ENCODE data around the gene DDR1. TPM values are rescaled to one million over a fixed set of nuclear protein-coding genes. Genes with fewer than 3 reads are reported as not detected.

The DDR1 gene
- polyA plus RNA-seq, 1 donor from 2014 or later = 196 TPM

- Histone ChIP-seq H3K27ac (ENCODE audit: low read length) (no peak overlapping the region), H3K36me3 (ENCODE audit: insufficient read depth, low read length) (no peaks in the 10 kb centered on the region), H3K79me2 (replicated peaks; ENCODE audit: insufficient read depth, low read length) (no peaks in the 10 kb centered on the region), H3F3A (ENCODE audit: insufficient read depth, low read length, poor library complexity, severe bottlenecking) (no peaks in the 10 kb centered on the region), H3K4me2 (ENCODE audit: low read length) (no peak overlapping the region), H3K9ac (ENCODE audit: low read length) (no peak overlapping the region), H4K20me1 (ENCODE audit: insufficient read depth) (no peaks in the 10 kb centered on the region), H3K9me2 (ENCODE audit: insufficient read depth, low read length) (no peaks in the 10 kb centered on the region), H3K4me3 (ENCODE audit: low read length) (no peak overlapping the region), H2AFZ (ENCODE audit: low read depth, low read length) (no peak overlapping the region), H3K9me3 (ENCODE audit: low read length) (no peaks in the 10 kb centered on the region), H3K27me3 (ENCODE audit: insufficient read depth, low read depth, low read length) (no peaks in the 10 kb centered on the region)
- TF ChIP-seq RAD21 (conservative IDR thresholded peaks at IDR 0.05) (no peak), POLR2AphosphoS5 (IDR thresholded peaks at IDR 0.05) (no peak), EP300 (conservative IDR thresholded peaks at IDR 0.05; ENCODE audit: poor library complexity, severe bottlenecking) (no peak), SMC3 (conservative IDR thresholded peaks at IDR 0.05; ENCODE audit: poor library complexity) (no peak), EZH2 (IDR thresholded peaks at IDR 0.05; ENCODE audit: borderline replicate concordance, insufficient read depth, low read length, poor library complexity, severe bottlenecking) (no peak), MXI1 (conservative IDR thresholded peaks at IDR 0.05; ENCODE audit: poor library complexity, severe bottlenecking) (no peak), TAF1 (IDR thresholded peaks at IDR 0.05; ENCODE audit: low read depth) (no peak), REST (IDR thresholded peaks at IDR 0.05; ENCODE audit: borderline replicate concordance) (no peak)
- TF ChIP-seq, protein P1, sequence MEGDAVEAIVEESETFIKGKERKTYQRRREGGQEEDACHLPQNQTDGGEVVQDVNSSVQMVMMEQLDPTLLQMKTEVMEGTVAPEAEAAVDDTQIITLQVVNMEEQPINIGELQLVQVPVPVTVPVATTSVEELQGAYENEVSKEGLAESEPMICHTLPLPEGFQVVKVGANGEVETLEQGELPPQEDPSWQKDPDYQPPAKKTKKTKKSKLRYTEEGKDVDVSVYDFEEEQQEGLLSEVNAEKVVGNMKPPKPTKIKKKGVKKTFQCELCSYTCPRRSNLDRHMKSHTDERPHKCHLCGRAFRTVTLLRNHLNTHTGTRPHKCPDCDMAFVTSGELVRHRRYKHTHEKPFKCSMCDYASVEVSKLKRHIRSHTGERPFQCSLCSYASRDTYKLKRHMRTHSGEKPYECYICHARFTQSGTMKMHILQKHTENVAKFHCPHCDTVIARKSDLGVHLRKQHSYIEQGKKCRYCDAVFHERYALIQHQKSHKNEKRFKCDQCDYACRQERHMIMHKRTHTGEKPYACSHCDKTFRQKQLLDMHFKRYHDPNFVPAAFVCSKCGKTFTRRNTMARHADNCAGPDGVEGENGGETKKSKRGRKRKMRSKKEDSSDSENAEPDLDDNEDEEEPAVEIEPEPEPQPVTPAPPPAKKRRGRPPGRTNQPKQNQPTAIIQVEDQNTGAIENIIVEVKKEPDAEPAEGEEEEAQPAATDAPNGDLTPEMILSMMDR (IDR thresholded peaks at IDR 0.05; ENCODE audit: poor library complexity, severe bottlenecking) = no peak
Observed at GRCh38 chr6:30841644-30842504, 42.4 kb upstream of the DDR1 start.

- Histone ChIP-seq H3K4me2 (ENCODE audit: low read length) (no peak overlapping the region), H3K9ac (ENCODE audit: low read length) (no peak overlapping the region), H3K9me2 (ENCODE audit: insufficient read depth, low read length) (no peaks in the 10 kb centered on the region), H3K9me3 (ENCODE audit: low read length) (no peaks in the 10 kb centered on the region), H3K36me3 (ENCODE audit: insufficient read depth, low read length) (no peaks in the 10 kb centered on the region), H4K20me1 (ENCODE audit: insufficient read depth) (no peaks in the 10 kb centered on the region), H3K4me3 (ENCODE audit: low read length) (no peak overlapping the region), H3F3A (ENCODE audit: insufficient read depth, low read length, poor library complexity, severe bottlenecking) (no peaks in the 10 kb centered on the region), H3K27ac (ENCODE audit: low read length) (no peak overlapping the region), H3K27me3 (ENCODE audit: insufficient read depth, low read depth, low read length) (no peaks in the 10 kb centered on the region), H2AFZ (ENCODE audit: low read depth, low read length) (no peak overlapping the region), H3K79me2 (replicated peaks; ENCODE audit: insufficient read depth, low read length) (no peaks in the 10 kb centered on the region)
- TF ChIP-seq RAD21 (conservative IDR thresholded peaks at IDR 0.05) (no peak), SMC3 (conservative IDR thresholded peaks at IDR 0.05; ENCODE audit: poor library complexity) (no peak), EP300 (conservative IDR thresholded peaks at IDR 0.05; ENCODE audit: poor library complexity, severe bottlenecking) (no peak), REST (IDR thresholded peaks at IDR 0.05; ENCODE audit: borderline replicate concordance) (no peak), MXI1 (conservative IDR thresholded peaks at IDR 0.05; ENCODE audit: poor library complexity, severe bottlenecking) (no peak), TAF1 (IDR thresholded peaks at IDR 0.05; ENCODE audit: low read depth) (no peak), EZH2 (IDR thresholded peaks at IDR 0.05; ENCODE audit: borderline replicate concordance, insufficient read depth, low read length, poor library complexity, severe bottlenecking) (no peak), POLR2AphosphoS5 (IDR thresholded peaks at IDR 0.05) (no peak)
- TF ChIP-seq, protein P1 (IDR thresholded peaks at IDR 0.05; ENCODE audit: poor library complexity, severe bottlenecking) = no peak
Observed at GRCh38 chr6:30842754-30843610, 41.3 kb upstream of the DDR1 start.
